Small intestine (tissue), 7 donors: Measurements from ENCODE around the gene FCF1. TPM values are rescaled to one million over a fixed set of nuclear protein-coding genes. Genes with fewer than 3 reads are reported as not detected.

Experiments
- DNase-seq, 2 donors: peaks; one replicate each; pipeline versions ENCODE4 v3.0.0 to v3.0.0-alpha.2; 2013
- FAIRE-seq: peaks from 2 replicates; lab custom pipeline; 2012; peaks lifted over from hg19 to GRCh38; lab: Jason Lieb, UNC
- H3K27ac ChIP-seq, 3 donors: one replicate each; pipeline ENCODE4 v1.5.1; 2013; ENCODE audit warnings: low read length in 2 of 3, mild to moderate bottlenecking in 2 of 3, control low read depth in 1 of 3, inconsistent platforms in 1 of 3, low read depth in 1 of 3, moderate library complexity in 1 of 3
- H3K27me3 ChIP-seq, 3 donors: one replicate each; pipeline ENCODE4 v1.6.1; 2013; ENCODE audit warnings: low read length in 3 of 3, inconsistent platforms in 1 of 3; ENCODE audit not compliant: control insufficient read depth in 3 of 3, insufficient read depth in 3 of 3
- H3K36me3 ChIP-seq, 3 donors: one replicate each; pipeline ENCODE4 v1.6.1; 2013; ENCODE audit warnings: low read length in 3 of 3, inconsistent platforms in 1 of 3, low read depth in 1 of 3, mild to moderate bottlenecking in 1 of 3, moderate library complexity in 1 of 3; ENCODE audit not compliant: control insufficient read depth in 3 of 3, insufficient read depth in 2 of 3
- H3K4me1 ChIP-seq, 3 donors: one replicate each; pipeline ENCODE4 v1.6.1; 2013; ENCODE audit warnings: low read length in 2 of 3, inconsistent platforms in 1 of 3, low read depth in 1 of 3, mild to moderate bottlenecking in 1 of 3, moderate library complexity in 1 of 3; ENCODE audit not compliant: control insufficient read depth in 3 of 3, insufficient read depth in 2 of 3
- H3K4me3 ChIP-seq, 3 donors: one replicate each; pipeline ENCODE4 v1.5.1; 2013; ENCODE audit warnings: low read length in 3 of 3, control low read depth in 1 of 3, inconsistent platforms in 1 of 3, low read depth in 1 of 3, mild to moderate bottlenecking in 1 of 3, moderate library complexity in 1 of 3
- H3K9me3 ChIP-seq, 2 donors: one replicate each; pipeline ENCODE4 v1.6.1; 2013; ENCODE audit warnings: low read depth in 1 of 2, low read length in 1 of 2; ENCODE audit not compliant: control insufficient read depth in 2 of 2, insufficient read depth in 1 of 2
- WGBS, 3 donors: extraction: QIAGEN DNeasy Blood & Tissue Kit; methylation state at CpG; one replicate each; pipeline ENCODE4 v1.1.7; 2013; 5-methylcytosine and 5-hydroxymethylcytosine counted together
- polyA plus RNA-seq, 4 donors: library from polyadenylated mRNA; stranded (reverse) in 3 of 4; unstranded in 1 of 4; fragments of 200-250 nt in 3 of 4; fragments of 120-200 nt in 1 of 4; gene quantifications; one replicate each; pipeline versions ENCODE4 v1.2.1 to v1.2.3, GENCODE V29; 2013
- donor health status: healthy with polysubstance abuse.
- donor health status: control.
- donor health status: control.
- donor health status: Bipolar disorder and iron deficiency.
- donor health status: healthy.

Gene FCF1
- polyA plus RNA-seq, 4 donors = 11.9 to 40.0 (median 23.8) TPM

GRCh38 chr14:74704656-74705055 lies 8.3 kb upstream of the FCF1 start:
- 55 to 68% (median 62%) methylated on average over 2 of the region's 2 CpGs for WGBS, 3 donors
- Histone ChIP-seq H3K27me3 (no peaks in the 10 kb centered on the region), H3K27ac (no peak overlapping the region), H3K4me3 (no peak overlapping the region), H3K36me3 (peaks cover 1 to 9% (median 2%) of the 10 kb centered on the region in 3 donors), H3K9me3 (peaks cover 0 to 9% of the 10 kb centered on the region in 2 donors), H3K4me1 (no peaks in the 10 kb centered on the region)
- FAIRE-seq (no peak), DNase-seq (no peak)

- Histone ChIP-seq H3K36me3 (peaks cover 0 to 9% (median 1%) of the 10 kb centered on the region in 3 donors), H3K27me3 (no peaks in the 10 kb centered on the region), H3K4me3 (no peak overlapping the region), H3K27ac (no peak overlapping the region), H3K9me3 (peaks cover 0 to 9% of the 10 kb centered on the region in 2 donors), H3K4me1 (no peaks in the 10 kb centered on the region)
- FAIRE-seq (no peak), DNase-seq (no peak)
- WGBS, 3 donors = 41 to 69% (median 66%) methylated on average over 5 of the region's 5 CpGs
These were observed 7.1 kb upstream of the FCF1 start for GRCh38 chr14:74705613-74706500.

GRCh38 chr14:74710480-74710879 lies 2.5 kb upstream of the FCF1 start:
- DNase-seq = no peak

GRCh38 chr14:74711651-74712050 lies 1.3 kb upstream of the FCF1 start:
- WGBS, 3 donors = 16 to 61% (median 24%) methylated on average over 5 of the region's 5 CpGs
- H3K27me3 ChIP-seq = no peaks in the 10 kb centered on the region
- H3K9me3 ChIP-seq = no peaks in the 10 kb centered on the region
- FAIRE-seq (no peak), DNase-seq (peak; percentile 41 to 64)
- peaks cover 0 to 2% (median 1%) of the 10 kb centered on the region in 3 donors for H3K36me3 ChIP-seq
- H3K4me3 ChIP-seq = no peak overlapping the region
- peaks cover 0 to 2% (median 0%) of the 10 kb centered on the region in 3 donors for H3K4me1 ChIP-seq
- no peak overlapping the region for H3K27ac ChIP-seq

More at GRCh38 chr14:74710480-74710879, 2.5 kb upstream of the FCF1 start:
- no peak for FAIRE-seq
- H3K27ac ChIP-seq = no peak overlapping the region
- WGBS, 3 donors = 87 to 100% (median 89%) methylated on average over 1 of the region's 1 CpG
- no peaks in the 10 kb centered on the region for H3K27me3 ChIP-seq
- no peak overlapping the region for H3K4me3 ChIP-seq
- H3K4me1 ChIP-seq = peaks cover 0 to 2% (median 0%) of the 10 kb centered on the region in 3 donors
- H3K9me3 ChIP-seq = no peaks in the 10 kb centered on the region
- H3K36me3 ChIP-seq = peaks cover 1 to 2% (median 2%) of the 10 kb centered on the region in 3 donors

- peak overlapping the region in 2 of 3 donors; percentile 53 to 87 for H3K27ac ChIP-seq
- FAIRE-seq = no peak
- H3K27me3 ChIP-seq = no peaks in the 10 kb centered on the region
- no peak for DNase-seq
- H3K4me3 ChIP-seq = peak overlapping the region; percentile 79 to 86 (median 84)
- 12 to 14% (median 14%) methylated on average over 6 of the region's 6 CpGs for WGBS, 3 donors
- H3K4me1 ChIP-seq = peaks cover 0 to 2% (median 0%) of the 10 kb centered on the region in 3 donors
- H3K9me3 ChIP-seq = no peaks in the 10 kb centered on the region
- peaks cover 2 to 10% (median 4%) of the 10 kb centered on the region in 3 donors for H3K36me3 ChIP-seq
These were observed 421 bp downstream of the FCF1 start for GRCh38 chr14:74713395-74713735.

- Histone ChIP-seq H3K4me3 (no peak overlapping the region), H3K36me3 (peaks cover 2 to 54% (median 7%) of the 10 kb centered on the region in 3 donors), H3K9me3 (no peaks in the 10 kb centered on the region), H3K27me3 (no peaks in the 10 kb centered on the region), H3K4me1 (no peaks in the 10 kb centered on the region), H3K27ac (no peak overlapping the region)
- no peak for FAIRE-seq
- DNase-seq = no peak
These were observed 7.6 kb downstream of the FCF1 start for GRCh38 chr14:74720526-74720925.

GRCh38 chr14:74723134-74723533 lies 10.2 kb downstream of the FCF1 start:
- H3K27me3 ChIP-seq = no peaks in the 10 kb centered on the region
- FAIRE-seq = no peak
- H3K36me3 ChIP-seq = peaks cover 2 to 53% (median 6%) of the 10 kb centered on the region in 3 donors

GRCh38 chr14:74732387-74732786 lies 19.4 kb downstream of the FCF1 start:
- Histone ChIP-seq H3K4me1 (peaks cover 0 to 14% (median 2%) of the 10 kb centered on the region in 3 donors), H3K27me3 (no peaks in the 10 kb centered on the region), H3K9me3 (no peaks in the 10 kb centered on the region), H3K4me3 (no peak overlapping the region), H3K36me3 (peaks cover 2 to 15% (median 4%) of the 10 kb centered on the region in 3 donors), H3K27ac (no peak overlapping the region)
- DNase-seq = peak; percentile 32 to 60
- FAIRE-seq = no peak
- 17 to 60% (median 43%) methylated on average over 2 of the region's 2 CpGs for WGBS, 3 donors

More at GRCh38 chr14:74723134-74723533, 10.2 kb downstream of the FCF1 start:
- no peak overlapping the region for H3K4me3 ChIP-seq
- WGBS, 3 donors = 91 to 98% (median 95%) methylated on average over 3 of the region's 3 CpGs
- DNase-seq = no peak
- no peaks in the 10 kb centered on the region for H3K9me3 ChIP-seq
- no peak overlapping the region for H3K27ac ChIP-seq
- H3K4me1 ChIP-seq = no peaks in the 10 kb centered on the region
